HUES6 (cell line): Measurements from ENCODE around the gene ACVR2B.
"Not testable (repeated sequence)": the region's sequence is repeated elsewhere in the genome, so short reads cannot be mapped to it uniquely, and the experiment has no call there.

Source experiments
- H3K27ac ChIP-seq: 2 replicates; pipeline ENCODE4 v1.7.0; 2013; ENCODE audit warnings: low read depth, mild to moderate bottlenecking, low read length, inconsistent platforms
- H3K27me3 ChIP-seq: 2 replicates; pipeline ENCODE4 v1.6.1; 2013; ENCODE audit warnings: low read length; ENCODE audit not compliant: control insufficient read depth, insufficient read depth
- H3K36me3 ChIP-seq: 2 replicates; pipeline ENCODE4 v1.6.1; 2013; ENCODE audit warnings: low read length; ENCODE audit not compliant: control insufficient read depth, insufficient read depth
- H3K4me1 ChIP-seq: 2 replicates; pipeline ENCODE4 v1.6.1; 2013; ENCODE audit warnings: low read length; ENCODE audit not compliant: control insufficient read depth, insufficient read depth
- H3K4me3 ChIP-seq: 2 replicates; pipeline ENCODE4 v1.5.1; 2013; ENCODE audit warnings: low read depth, low read length
- H3K9ac ChIP-seq: one replicate; pipeline ENCODE4 v1.6.1; 2013; ENCODE audit warnings: mild to moderate bottlenecking, low read length
- H3K9me3 ChIP-seq: 2 replicates; pipeline ENCODE4 v1.6.1; 2013; ENCODE audit warnings: low read depth, low read length; ENCODE audit not compliant: control insufficient read depth, insufficient read depth

ACVR2B gene

GRCh38 chr3:38453075-38453912 is at the start of gene ACVR2B:
TSS of gene ACVR2B (plus strand) at chr3:38453890. CDS start at chr3:38454323, 433 bp downstream.
- Histone ChIP-seq H3K36me3 (no peaks in the 10 kb centered on the region), H3K27ac (peak within 1 kb of the TSS; percentile 76), H3K27me3 (no peaks in the 10 kb centered on the region)

GRCh38 chr3:38404286-38404685 is 49.4 kb upstream of the ACVR2B start:
- Histone ChIP-seq H3K4me3 (no peak overlapping the region), H3K4me1 (no peaks in the 10 kb centered on the region), H3K27me3 (no peaks in the 10 kb centered on the region), H3K9me3 (peaks cover 16% of the 10 kb centered on the region), H3K36me3 (peaks cover 42% of the 10 kb centered on the region), H3K27ac (no peak overlapping the region), H3K9ac (no peak overlapping the region)

More at GRCh38 chr3:38453075-38453912, at the start of gene ACVR2B:
- H3K9ac ChIP-seq = peak within 1 kb of the TSS; percentile 98
- H3K9me3 ChIP-seq = peaks cover 12% of the 10 kb centered on the region
- H3K4me1 ChIP-seq = peaks cover 26% of the 10 kb centered on the region
- peak within 1 kb of the TSS; percentile 99 for H3K4me3 ChIP-seq

- H3K27me3 ChIP-seq = no peaks in the 10 kb centered on the region
- no peak overlapping the region for H3K9ac ChIP-seq
- H3K36me3 ChIP-seq = no peaks in the 10 kb centered on the region
- H3K9me3 ChIP-seq = peaks cover 3% of the 10 kb centered on the region
- H3K27ac ChIP-seq = no peak overlapping the region
- no peaks in the 10 kb centered on the region for H3K4me1 ChIP-seq
- H3K4me3 ChIP-seq = no peak overlapping the region
These were observed 42.1 kb upstream of the ACVR2B start for GRCh38 chr3:38411591-38411990.

DNA sequence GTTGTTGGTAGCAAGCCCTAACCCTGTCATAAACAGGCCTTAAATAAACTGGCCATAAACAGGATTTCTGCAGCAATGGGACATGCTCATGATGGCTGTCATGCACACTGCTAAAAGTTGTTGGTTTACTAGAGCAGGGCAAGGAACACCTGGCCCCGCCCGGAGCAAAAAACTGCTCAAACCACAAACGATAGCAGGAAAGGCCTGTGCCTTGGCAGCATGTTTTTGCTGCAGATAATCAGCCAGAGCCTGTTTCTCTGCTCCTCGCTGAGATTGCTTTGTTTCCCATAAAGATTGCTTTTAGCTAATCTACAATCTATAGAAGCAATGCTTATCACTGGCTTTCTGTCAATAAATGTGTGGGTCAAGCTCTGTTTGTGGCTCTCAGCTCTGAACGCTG is 32.9 kb upstream of the ACVR2B start:
- not testable (repeated sequence) for H3K9me3 ChIP-seq, H3K9ac ChIP-seq, H3K27ac ChIP-seq, H3K4me3 ChIP-seq, H3K36me3 ChIP-seq, H3K27me3 ChIP-seq
- peaks cover 20% of the 10 kb centered on the region for H3K4me1 ChIP-seq

DNA sequence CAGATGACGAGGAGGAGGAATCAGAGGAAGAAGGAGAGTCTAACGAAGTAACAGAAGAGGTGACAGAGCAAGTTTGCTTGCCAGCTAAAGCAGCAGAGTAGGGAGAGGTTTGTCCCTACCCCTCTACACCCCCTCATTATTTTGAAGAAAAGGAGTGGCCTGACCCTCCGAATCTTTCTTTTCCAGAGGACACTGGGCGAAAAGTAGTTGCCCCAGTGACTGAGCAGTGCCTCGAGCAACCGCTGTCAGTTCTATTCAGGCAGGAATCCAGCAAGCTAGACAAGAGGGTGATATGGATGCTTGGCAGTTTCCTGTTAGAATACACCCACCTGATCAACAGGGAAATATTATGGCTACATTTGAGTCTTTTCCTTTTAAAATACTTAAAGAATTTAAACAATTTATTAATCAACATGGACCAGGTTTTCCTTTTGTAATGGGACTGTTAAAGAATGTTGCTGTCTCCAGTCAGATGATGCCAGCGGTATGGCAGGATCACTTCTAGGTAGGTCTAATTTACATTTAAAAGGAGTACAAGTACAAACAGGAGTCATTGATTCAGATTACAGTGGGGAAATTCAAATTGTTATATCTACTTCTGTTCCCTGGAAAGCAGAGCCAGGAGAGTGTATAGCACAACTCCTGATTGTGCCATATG is 31.9 kb upstream of the ACVR2B start:
- peaks cover 20% of the 10 kb centered on the region for H3K4me1 ChIP-seq
- no peak overlapping the region for H3K27ac ChIP-seq
- no peaks in the 10 kb centered on the region for H3K36me3 ChIP-seq
- H3K4me3 ChIP-seq = no peak overlapping the region
- H3K9ac ChIP-seq = no peak overlapping the region
- no peaks in the 10 kb centered on the region for H3K9me3 ChIP-seq
- no peaks in the 10 kb centered on the region for H3K27me3 ChIP-seq

GRCh38 chr3:38426798-38427426 is 26.8 kb upstream of the ACVR2B start:
- not testable (repeated sequence) for H3K36me3 ChIP-seq, H3K27me3 ChIP-seq, H3K9ac ChIP-seq, H3K4me3 ChIP-seq, H3K4me1 ChIP-seq, H3K27ac ChIP-seq
- peaks cover 14% of the 10 kb centered on the region for H3K9me3 ChIP-seq

DNA sequence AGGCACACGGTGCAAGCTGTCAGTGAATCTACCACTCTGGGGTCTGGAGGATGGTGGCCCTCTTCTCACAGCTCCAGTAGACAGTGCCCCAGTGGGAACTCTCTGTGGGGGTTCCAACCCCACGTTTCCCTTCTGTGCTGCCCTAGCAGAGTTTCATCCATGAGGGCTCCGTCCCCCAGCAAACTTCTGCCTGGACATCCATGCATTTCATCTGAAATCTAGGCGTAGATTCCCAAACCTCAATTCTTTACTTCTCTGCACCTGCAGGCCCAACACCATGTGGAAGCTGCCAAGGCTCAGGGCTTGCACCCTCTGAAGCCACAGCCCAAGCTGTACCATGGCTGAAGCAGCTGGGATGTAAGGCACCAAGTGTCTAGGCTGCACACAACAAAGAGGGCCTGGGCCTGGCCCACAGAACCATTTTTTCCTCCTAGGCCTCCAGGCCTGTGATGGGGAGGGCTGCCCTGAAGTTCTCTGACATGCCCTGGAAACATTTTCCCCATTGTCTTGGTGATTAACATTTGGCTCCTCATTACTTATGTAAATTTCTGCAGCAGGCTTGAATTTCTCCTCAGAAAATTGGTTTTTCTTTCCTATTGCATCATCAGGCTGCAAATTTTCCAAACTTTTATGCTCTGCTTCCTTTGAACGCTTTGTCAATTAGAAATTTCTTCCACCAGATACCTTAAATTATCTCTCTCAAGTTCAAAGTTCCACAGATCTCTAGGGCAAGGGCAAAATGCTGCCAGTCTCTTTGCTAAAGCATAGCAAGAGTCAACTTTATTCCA is 20.6 kb upstream of the ACVR2B start:
- H3K4me3 ChIP-seq, H3K27ac ChIP-seq, H3K27me3 ChIP-seq, H3K4me1 ChIP-seq, H3K36me3 ChIP-seq, H3K9ac ChIP-seq: not testable (repeated sequence)
- H3K9me3 ChIP-seq = peaks cover 64% of the 10 kb centered on the region

DNA sequence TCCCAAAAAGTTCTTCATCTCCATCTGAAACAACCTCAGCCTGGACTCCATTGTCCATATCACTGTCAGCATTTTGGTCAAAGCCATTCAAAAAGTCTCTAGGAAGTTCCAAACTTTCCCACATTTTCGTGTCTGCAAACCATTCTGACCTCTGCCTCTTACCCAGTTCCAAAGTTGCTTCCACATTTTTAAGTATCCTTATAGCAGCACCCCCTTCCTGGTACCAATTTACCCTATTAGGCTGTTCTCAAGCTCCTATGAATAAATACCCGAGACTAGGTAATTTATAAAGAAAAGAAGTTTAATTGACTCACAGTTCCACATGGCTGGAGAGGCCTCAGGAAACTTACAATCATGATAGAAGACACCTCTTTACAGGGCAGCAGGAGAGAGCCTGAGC is 20.0 kb upstream of the ACVR2B start:
- peaks cover 70% of the 10 kb centered on the region for H3K9me3 ChIP-seq
- H3K27me3 ChIP-seq, H3K9ac ChIP-seq, H3K4me1 ChIP-seq, H3K36me3 ChIP-seq, H3K4me3 ChIP-seq, H3K27ac ChIP-seq: not testable (repeated sequence)

- H3K9me3 ChIP-seq = peaks cover 53% of the 10 kb centered on the region
- H3K4me3 ChIP-seq = not testable (repeated sequence)
These were observed 15.1 kb upstream of the ACVR2B start for GRCh38 chr3:38438436-38439069.

GRCh38 chr3:38443205-38443604 is 10.5 kb upstream of the ACVR2B start:
- not testable (repeated sequence) for H3K4me1 ChIP-seq, H3K36me3 ChIP-seq, H3K4me3 ChIP-seq, H3K27me3 ChIP-seq, H3K27ac ChIP-seq, H3K9ac ChIP-seq
- peaks cover 23% of the 10 kb centered on the region for H3K9me3 ChIP-seq

More at GRCh38 chr3:38438436-38439069, 15.1 kb upstream of the ACVR2B start:
- H3K4me1 ChIP-seq, H3K27ac ChIP-seq, H3K27me3 ChIP-seq, H3K9ac ChIP-seq, H3K36me3 ChIP-seq: not testable (repeated sequence)
